HG02870 (cell line): Measurements from ENCODE around the gene RPGRIP1.
"Not testable (repeated sequence)": the region's sequence is repeated elsewhere in the genome, so short reads cannot be mapped to it uniquely, and the experiment has no call there.

ENCODE experiments used
- ATAC-seq: cut with Tn5 transposase; IDR thresholded peaks from one replicate; pipeline ENCODE4 v1.9.1; 2021; ENCODE audit warnings: mild to moderate bottlenecking, moderate library complexity; ENCODE audit not compliant: unreplicated experiment

Gene RPGRIP1

DNA sequence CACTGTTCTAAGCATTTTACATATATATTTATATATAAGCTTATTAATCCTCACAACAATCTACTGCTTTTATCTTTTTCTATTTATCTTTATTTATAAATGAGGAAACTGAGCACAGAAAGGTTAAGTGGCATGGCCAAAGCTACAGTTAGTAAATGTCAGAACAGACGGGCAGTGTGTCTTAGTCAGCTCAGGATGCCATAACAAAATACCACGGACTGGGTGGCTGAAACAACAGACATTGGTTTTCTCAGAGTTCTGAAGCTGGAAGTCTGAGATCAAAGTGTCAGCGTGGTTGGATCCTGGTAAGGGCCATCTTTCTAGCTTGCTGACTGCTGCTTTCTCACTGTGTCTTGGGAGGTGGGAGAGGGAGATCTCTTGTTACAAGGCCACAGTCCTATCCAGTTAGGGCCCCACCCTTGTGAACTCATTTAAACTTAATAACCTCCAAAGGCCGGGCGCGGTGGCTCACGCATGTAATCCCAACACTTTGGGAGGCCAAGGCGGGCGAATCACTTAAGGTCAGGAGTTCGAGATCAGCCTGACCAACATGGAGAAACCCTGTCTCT, 19.8 kb downstream of the RPGRIP1 start:
- no peak for ATAC-seq

DNA sequence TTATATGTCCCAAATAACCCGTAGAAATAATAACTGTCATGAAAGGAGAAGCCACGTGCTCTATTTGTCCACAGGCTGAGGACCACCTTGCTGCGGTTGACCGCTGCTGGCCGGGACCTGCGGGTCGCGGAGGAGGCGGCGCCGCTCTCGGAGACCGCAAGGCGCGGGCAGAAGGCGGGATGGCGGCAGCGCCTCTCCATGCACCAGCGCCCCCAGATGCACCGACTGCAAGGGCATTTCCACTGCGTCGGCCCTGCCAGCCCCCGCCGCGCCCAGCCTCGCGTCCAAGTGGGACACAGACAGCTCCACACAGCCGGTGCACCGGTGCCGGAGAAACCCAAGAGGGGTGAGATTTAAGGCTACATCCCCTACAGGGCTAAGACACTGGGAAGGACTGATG, 21.0 kb downstream of the RPGRIP1 start:
- no peak for ATAC-seq

DNA sequence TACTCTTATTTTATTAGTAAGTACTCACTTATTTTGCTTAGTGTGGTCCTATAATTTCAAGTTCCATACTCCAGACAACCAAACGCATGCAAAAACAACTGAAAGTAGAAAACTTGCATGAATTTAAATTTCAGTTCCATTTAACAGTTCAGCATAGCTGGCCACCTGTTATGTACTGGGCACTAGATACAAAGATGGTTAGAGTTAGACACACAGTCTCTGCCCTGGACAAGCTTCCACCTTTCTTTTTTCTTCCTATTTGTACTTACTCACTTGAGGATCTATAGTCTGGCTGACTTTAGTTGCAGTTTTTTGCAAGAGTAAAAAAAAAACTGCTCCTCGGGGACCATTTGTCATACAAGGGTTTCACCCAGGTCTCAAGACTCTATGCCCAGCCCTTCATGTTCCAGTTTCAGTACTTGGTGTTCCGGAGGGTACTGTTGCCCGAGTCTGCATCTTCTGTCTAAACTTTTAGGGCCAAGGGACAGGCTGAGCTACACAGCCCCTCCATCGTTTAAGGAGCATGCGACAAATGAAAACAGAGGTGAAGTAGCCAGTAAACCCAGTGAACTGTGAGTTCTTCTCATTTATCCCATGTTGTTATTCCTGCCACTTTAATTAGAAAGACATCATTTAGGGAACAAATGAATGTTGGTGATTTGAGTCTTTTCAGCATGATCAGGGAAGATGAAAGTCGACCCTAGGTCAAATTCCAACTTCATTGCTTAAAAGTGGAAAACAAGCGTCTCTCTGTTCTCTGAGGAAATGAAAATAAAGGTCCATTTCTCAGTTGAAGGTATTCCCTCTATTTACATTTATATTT, 22.3 kb downstream of the RPGRIP1 start:
- no peak for ATAC-seq

DNA sequence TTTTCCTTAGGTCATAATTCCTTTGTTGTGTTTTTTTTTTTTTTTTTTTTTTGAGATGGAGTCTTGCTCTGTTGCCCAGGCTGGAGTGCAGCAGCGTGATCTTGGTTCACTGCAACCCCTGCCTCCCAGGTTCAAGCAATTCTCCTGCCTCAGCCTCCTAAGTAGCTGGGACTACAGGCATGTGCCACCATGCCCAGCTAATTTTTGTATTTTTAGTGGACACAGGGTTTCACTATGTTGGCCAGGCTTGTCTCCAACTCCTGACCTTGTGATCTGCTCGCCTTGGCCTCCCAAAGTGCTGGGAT, 22.9 kb downstream of the RPGRIP1 start:
- not testable (repeated sequence) for ATAC-seq

DNA sequence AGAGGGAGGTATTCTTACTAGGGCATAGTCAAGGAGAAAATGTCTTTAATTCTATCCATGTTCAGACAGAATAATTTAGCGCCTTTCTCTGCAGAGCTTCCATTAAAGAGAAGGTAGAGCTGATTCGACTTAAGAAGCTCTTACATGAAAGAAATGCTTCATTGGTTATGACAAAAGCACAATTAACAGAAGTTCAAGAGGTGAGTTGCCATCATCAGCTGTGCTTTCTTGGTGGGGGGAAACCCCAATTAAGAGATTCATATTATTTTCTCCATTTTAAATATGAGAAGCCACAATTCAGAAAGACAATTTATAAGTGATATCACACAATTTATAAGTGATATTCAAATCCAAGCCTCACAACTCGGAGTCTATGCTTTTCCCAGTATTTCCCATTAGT, 27.8 kb downstream of the RPGRIP1 start:
- ATAC-seq, result no peak

DNA sequence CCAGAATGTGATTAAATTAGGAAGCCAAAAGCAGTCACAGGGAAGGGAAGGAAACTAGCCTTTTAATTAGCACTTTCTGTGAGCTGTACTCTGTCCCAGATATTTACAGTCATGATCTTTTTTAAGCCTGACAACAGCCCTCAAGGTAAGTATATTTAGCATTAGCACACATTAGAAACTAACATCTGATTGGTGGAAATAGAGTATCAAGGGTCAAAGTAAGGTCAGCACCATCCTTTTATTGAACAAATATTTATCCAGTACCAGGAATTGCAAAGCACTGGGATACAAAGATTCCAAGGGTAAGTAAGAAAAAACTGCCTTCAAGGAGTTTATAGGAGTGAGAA, 28.2 kb downstream of the RPGRIP1 start:
- ATAC-seq, result peak; percentile 19

DNA sequence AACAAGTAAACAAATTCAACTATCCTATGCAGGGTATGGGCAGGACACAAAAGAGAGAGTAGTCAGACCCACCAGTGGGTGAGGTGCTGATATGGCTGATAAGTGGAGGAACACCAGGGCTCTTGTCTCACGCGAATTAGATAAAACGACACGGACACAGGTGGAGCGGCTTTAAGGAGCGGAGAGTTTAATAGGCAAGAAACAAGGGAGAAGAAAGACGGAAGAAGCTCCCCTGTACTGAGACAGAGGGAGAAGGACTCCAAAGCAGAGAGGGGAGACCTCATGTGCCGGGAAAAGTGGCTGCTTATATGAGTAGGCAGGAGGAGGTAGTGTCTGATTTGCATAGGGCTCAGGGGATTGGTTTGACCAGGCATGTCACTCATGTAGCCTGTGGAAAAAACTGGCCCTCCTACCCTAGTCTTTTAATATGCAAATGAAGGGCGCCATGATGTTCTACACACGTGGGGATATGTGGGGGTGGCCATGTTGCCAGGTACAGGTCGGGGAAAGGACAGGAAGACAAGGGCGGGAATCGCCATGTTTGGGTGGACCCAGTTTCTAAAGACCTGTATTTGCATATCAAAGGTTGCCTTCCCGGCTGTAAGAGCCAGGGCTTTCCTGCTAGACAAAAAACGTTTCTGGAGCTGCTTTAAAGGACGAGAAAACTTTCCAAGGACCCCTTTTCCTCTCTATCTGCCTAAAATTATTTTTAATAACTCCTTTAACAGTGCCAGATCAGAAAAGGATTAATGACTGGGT, 28.8 kb downstream of the RPGRIP1 start:
- ATAC-seq, result peak; percentile 87

- ATAC-seq, result no peak
Measured at GRCh38 chr14:21309238-21309636, 29.4 kb downstream of the RPGRIP1 start.

GRCh38 chr14:21309956-21310355, 30.1 kb downstream of the RPGRIP1 start:
- no peak for ATAC-seq

DNA sequence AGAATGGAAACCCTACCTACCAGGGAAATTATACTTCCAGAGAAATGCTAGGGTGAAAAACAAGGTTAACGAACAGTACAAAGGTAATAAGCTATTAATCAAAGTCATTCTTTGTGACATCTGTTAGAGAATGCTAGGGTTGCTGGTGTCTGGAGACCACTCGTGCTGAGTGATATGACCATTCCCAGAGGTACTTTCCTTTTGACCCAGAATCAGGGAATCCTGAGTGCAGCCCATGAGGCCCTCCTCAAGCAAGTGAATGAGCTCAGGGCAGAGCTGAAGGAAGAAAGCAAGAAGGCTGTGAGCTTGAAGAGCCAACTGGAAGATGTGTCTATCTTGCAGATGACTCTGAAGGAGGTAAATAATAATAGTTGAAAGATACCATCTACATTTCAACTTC, 31.7 kb downstream of the RPGRIP1 start:
- no peak for ATAC-seq

DNA sequence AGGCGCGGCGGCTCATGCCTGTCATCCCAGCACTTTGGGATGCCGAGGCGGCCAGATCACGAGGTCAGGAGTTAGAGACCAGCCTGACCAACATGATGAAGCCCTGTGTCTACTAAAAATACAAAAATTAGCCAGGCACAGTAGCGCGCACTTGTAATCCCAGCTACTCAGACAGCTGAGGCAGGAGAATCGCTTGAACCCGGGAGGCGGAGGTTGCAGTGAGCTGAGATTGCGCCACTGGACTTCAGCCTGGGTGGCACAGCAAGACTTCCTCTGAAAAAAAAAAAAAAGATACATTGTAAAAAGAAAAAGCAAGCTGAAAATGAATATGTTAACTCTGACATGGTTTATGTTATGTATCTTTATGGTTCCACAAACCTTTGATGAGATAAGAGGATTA, 33.6 kb downstream of the RPGRIP1 start:
- ATAC-seq, result no peak

GRCh38 chr14:21317398-21317797, 37.5 kb downstream of the RPGRIP1 start:
- peak; percentile 73 for ATAC-seq

- no peak for ATAC-seq
Measured at GRCh38 chr14:21320913-21321312, 41.0 kb downstream of the RPGRIP1 start.

GRCh38 chr14:21322716-21323115, 42.8 kb downstream of the RPGRIP1 start:
- ATAC-seq, result no peak

DNA sequence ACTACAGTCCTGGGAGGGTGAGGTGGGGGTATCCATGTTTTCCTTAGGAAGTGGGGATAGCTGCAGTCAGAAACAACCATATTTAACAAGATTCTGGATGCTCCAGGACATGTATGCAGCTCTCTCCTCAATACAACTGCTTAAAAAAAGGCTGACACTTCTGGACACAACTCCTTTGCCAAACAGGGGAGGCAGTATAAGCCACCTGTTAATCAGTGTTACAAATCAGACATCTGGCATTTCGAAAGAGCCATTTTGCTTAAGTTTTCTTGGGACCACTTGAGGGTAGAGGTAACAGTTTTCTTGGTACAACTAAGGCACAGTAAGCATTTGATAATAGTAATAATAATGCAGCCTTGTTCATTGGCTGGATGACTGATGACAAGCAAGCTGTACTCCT, 47.1 kb downstream of the RPGRIP1 start:
- ATAC-seq, result no peak
